Smooth muscle cell (in vitro differentiated cells): ENCODE measurements around the gene ELK3. TPM values are rescaled to one million over a fixed set of nuclear protein-coding genes. Genes with fewer than 3 reads are reported as not detected.

Source experiments
- DNase-seq: peaks from one replicate; lab custom pipeline; 2025; ENCODE audit not compliant: unreplicated experiment; lab: John Stamatoyannopoulos, UW
- H2AFZ ChIP-seq: fragments of 200-600 bp; sonication (generic); 2 replicates; pipeline ENCODE4 v1.6.0; 2016; ENCODE audit warnings: antibody characterized with exemption, low read depth, mild to moderate bottlenecking
- H3F3A ChIP-seq: fragments of 200-600 bp; sonication (generic); 2 replicates; pipeline ENCODE4 v1.6.0; 2017; ENCODE audit warnings: antibody characterized with exemption, low read depth
- H3K27ac ChIP-seq: fragments of 200-600 bp; sonication (generic); 2 replicates; pipeline ENCODE4 v1.5.1; 2016; ENCODE audit warnings: low read depth, mild to moderate bottlenecking
- H3K27me3 ChIP-seq: fragments of 200-600 bp; sonication (generic); 2 replicates; pipeline ENCODE4 v1.6.1; 2016; ENCODE audit warnings: low read depth, mild to moderate bottlenecking
- H3K36me3 ChIP-seq: fragments of 200-600 bp; sonication (generic); 2 replicates; pipeline ENCODE4 v1.5.1; 2016; ENCODE audit warnings: low read depth
- H3K4me1 ChIP-seq: fragments of 200-600 bp; sonication (generic); 2 replicates; pipeline ENCODE4 v1.5.1; 2016; ENCODE audit warnings: low read depth
- H3K4me2 ChIP-seq: fragments of 200-600 bp; sonication (generic); 2 replicates; pipeline ENCODE4 v1.6.0; 2016; ENCODE audit warnings: mild to moderate bottlenecking
- H3K4me3 ChIP-seq: fragments of 200-600 bp; sonication (generic); 2 replicates; pipeline ENCODE4 v1.5.1; 2016; ENCODE audit warnings: mild to moderate bottlenecking
- H3K79me2 ChIP-seq: fragments of 200-600 bp; sonication (generic); 2 replicates; pipeline ENCODE4 v1.6.0; 2016; ENCODE audit warnings: low read depth, mild to moderate bottlenecking
- H3K9ac ChIP-seq: fragments of 200-600 bp; sonication (generic); 2 replicates; pipeline ENCODE4 v1.6.0; 2016; ENCODE audit warnings: low read depth
- H3K9me3 ChIP-seq: fragments of 200-600 bp; sonication (generic); replicated peaks from 2 replicates; pipeline ENCODE4 v1.5.1; 2016; ENCODE audit warnings: low read depth
- H4K20me1 ChIP-seq: fragments of 200-600 bp; sonication (generic); 2 replicates; pipeline ENCODE4 v1.6.0; 2016; ENCODE audit warnings: low read depth
- WGBS: methylation state at CpG from one replicate; pipeline ENCODE4 v1.1.7; 2016; ENCODE audit warnings: low lambda C conversion rate; 5-methylcytosine and 5-hydroxymethylcytosine counted together
- polyA plus RNA-seq: library from polyadenylated mRNA; unstranded; fragments of >200 nt; fragmentation: Nextera tagmentation; extraction: Ambion mirVana; gene quantifications from 2 replicates; pipeline ENCODE4 v1.2.1, GENCODE V29; 2016
- total RNA-seq: library from RNA; depleted of rRNA; stranded (reverse); fragments of >200 nt; gene quantifications from 2 replicates; pipeline ENCODE4 v1.2.3, GENCODE V29; 2014
- TF ChIP-seq, protein P1 (sequence below): fragments of 200-600 bp; sonication (generic); IDR thresholded peaks from 2 replicates; pipeline ENCODE4 v1.5.1; 2017; ENCODE audit warnings: borderline replicate concordance, mild to moderate bottlenecking, antibody characterized with exemption; ENCODE audit not compliant: insufficient read depth, poor library complexity, severe bottlenecking

Gene ELK3
- total and polyA plus RNA-seq, 2 experiments from 2014 or later: 43.1 to 44.3 TPM

DNA sequence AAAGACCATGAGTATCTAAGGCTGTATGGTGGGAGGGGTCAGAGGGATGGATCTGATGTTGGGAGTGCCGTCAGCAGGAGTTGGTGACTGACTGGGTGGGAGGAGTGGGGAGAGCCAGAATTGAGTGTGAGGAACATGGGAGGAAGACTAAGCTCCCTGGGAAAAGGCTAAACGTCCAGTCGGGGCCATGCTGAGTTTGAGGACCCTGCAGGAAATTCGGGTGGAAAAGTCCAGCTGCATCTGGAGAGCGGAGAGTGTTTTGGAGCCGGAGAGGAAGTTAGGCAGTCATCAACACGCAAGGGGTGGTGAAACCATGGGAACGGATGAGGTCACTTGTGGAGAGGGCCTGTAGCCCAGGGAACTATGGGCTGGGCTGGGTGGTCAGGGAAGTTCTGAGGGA is 60.9 kb downstream of the ELK3 start:
- peaks cover 100% of the 10 kb centered on the region for H4K20me1 ChIP-seq
- peaks cover 9% of the 10 kb centered on the region for H3F3A ChIP-seq
- no peak overlapping the region for H2AFZ ChIP-seq
- DNase-seq: no peak
- no peaks in the 10 kb centered on the region for H3K27me3 ChIP-seq
- H3K79me2 ChIP-seq: peaks cover 57% of the 10 kb centered on the region
- H3K9ac ChIP-seq: no peak overlapping the region
- WGBS: 66% methylated on average over 8 of the region's 8 CpGs
- no peak overlapping the region for H3K4me3 ChIP-seq
- peaks cover 6% of the 10 kb centered on the region for H3K36me3 ChIP-seq
- no peaks in the 10 kb centered on the region for H3K9me3 ChIP-seq
- H3K27ac ChIP-seq: no peak overlapping the region
- H3K4me2 ChIP-seq: no peak overlapping the region
- TF ChIP-seq, protein P1, sequence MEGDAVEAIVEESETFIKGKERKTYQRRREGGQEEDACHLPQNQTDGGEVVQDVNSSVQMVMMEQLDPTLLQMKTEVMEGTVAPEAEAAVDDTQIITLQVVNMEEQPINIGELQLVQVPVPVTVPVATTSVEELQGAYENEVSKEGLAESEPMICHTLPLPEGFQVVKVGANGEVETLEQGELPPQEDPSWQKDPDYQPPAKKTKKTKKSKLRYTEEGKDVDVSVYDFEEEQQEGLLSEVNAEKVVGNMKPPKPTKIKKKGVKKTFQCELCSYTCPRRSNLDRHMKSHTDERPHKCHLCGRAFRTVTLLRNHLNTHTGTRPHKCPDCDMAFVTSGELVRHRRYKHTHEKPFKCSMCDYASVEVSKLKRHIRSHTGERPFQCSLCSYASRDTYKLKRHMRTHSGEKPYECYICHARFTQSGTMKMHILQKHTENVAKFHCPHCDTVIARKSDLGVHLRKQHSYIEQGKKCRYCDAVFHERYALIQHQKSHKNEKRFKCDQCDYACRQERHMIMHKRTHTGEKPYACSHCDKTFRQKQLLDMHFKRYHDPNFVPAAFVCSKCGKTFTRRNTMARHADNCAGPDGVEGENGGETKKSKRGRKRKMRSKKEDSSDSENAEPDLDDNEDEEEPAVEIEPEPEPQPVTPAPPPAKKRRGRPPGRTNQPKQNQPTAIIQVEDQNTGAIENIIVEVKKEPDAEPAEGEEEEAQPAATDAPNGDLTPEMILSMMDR: no peak
- H3K4me1 ChIP-seq: peaks cover 23% of the 10 kb centered on the region

DNA sequence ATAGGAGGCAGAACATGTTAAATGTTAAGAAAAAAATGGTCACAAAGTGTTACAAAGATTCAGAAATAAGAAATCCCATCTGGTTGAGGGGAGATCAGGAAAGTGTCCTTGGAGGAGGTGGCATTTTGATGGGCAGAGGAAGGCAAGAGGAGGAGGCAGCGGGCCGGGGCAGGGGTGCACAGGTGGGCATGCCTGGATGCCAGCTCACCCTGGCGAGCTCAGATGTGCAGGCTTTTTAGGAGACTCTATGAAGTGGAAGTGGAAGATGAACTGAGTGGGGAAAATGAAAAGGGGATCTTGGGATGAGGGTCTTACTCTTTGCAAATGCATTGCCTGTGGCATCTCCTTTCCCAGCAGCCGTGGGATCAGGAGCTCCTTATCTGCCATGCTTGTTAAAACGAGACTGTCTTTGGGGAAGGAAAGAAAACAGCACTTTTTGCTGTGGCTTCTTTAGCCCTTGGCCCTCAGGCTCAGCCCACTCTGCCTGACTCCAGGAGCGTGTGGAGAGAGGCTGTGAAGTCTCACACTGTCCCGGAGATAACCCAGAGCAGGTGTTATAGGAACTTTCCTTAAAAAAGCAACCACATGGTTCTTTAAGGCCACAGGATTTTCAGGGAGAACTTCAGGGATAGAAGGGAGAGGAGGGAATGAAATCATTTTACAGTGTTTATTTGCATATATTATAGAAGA is 62.6 kb downstream of the ELK3 start:
- H3K27ac ChIP-seq: no peak overlapping the region
- no peak overlapping the region for H3K9ac ChIP-seq
- peaks cover 98% of the 10 kb centered on the region for H4K20me1 ChIP-seq
- peaks cover 57% of the 10 kb centered on the region for H3K79me2 ChIP-seq
- DNase-seq: no peak
- 65% methylated on average over 7 of the region's 7 CpGs for WGBS
- peaks cover 20% of the 10 kb centered on the region for H3F3A ChIP-seq
- H3K4me3 ChIP-seq: no peak overlapping the region
- TF ChIP-seq, protein P1: no peak
- H3K4me2 ChIP-seq: no peak overlapping the region
- peaks cover 14% of the 10 kb centered on the region for H3K36me3 ChIP-seq
- H3K4me1 ChIP-seq: peaks cover 23% of the 10 kb centered on the region
- no peak overlapping the region for H2AFZ ChIP-seq
- no peaks in the 10 kb centered on the region for H3K27me3 ChIP-seq
- no peaks in the 10 kb centered on the region for H3K9me3 ChIP-seq

DNA sequence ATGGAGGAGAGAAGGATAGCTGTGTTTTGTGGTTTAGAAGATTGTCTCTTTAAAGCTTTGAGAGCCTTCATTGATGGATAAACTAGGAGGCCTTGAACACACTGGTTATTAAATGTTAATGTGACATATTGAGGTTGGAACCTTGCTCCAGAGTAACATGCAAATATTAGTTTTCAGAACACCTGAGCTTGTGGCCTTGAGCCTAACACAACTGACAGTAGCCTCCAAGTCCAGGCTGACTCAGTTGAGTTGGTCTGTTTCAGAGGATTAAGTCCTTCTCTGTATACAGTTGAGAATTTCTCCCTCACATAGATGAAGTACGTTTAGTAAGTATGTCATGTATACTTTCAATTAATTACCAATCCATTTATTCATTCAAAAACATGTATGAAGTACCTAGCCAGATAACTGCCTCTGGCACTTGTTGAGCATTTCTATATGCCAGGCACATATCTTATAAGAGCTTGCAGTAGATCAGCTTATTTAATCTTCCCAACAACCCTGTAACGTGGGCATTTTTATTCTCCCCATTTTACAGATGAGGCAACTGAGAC is 63.5 kb downstream of the ELK3 start:
- Histone ChIP-seq H3K27me3 (no peaks in the 10 kb centered on the region), H2AFZ (no peak overlapping the region), H3K36me3 (peaks cover 10% of the 10 kb centered on the region), H3K79me2 (peaks cover 53% of the 10 kb centered on the region), H3K4me2 (no peak overlapping the region), H3K4me3 (no peak overlapping the region), H3K9ac (no peak overlapping the region), H4K20me1 (peaks cover 98% of the 10 kb centered on the region), H3K9me3 (no peaks in the 10 kb centered on the region), H3K27ac (peak overlapping the region; percentile 21), H3F3A (peaks cover 20% of the 10 kb centered on the region), H3K4me1 (peaks cover 23% of the 10 kb centered on the region)
- 88% methylated on average over 2 of the region's 2 CpGs for WGBS
- no peak for DNase-seq
- TF ChIP-seq, protein P1: no peak
